Heart left ventricle (tissue), 16 donors: Measurements from ENCODE around the gene SIRPB2. TPM values are rescaled to one million over a fixed set of nuclear protein-coding genes. Genes with fewer than 3 reads are reported as not detected.

Experiments used
- ATAC-seq, 4 donors: fragments of 200-7000 bp; cut with Tn5 transposase; one replicate each; pipeline ENCODE4 v1.9.1; 2020 to 2022; ENCODE audit warnings: moderate library complexity in 4 of 4, mild to moderate bottlenecking in 3 of 4, moderate number of reproducible peaks in 1 of 4
- DNase-seq, 5 donors: peaks; one replicate each; pipeline ENCODE4 v3.0.0-alpha.2; 2020
- H3K27ac ChIP-seq, 12 donors: fragments of 200-600 bp; sonication (generic) in 4 of 12; one replicate each; pipeline versions ENCODE4 v1.5.0 to v1.8.0; 2016 to 2022; ENCODE audit warnings: mild to moderate bottlenecking in 2 of 12
- H3K27me3 ChIP-seq, 9 donors: fragments of 200-600 bp; sonication (generic) in 2 of 9; one replicate each; pipeline versions ENCODE4 v1.5.1 to v1.8.0; 2016 to 2022; ENCODE audit warnings: mild to moderate bottlenecking in 3 of 9
- H3K36me3 ChIP-seq, 9 donors: fragments of 200-600 bp; sonication (generic) in 2 of 9; one replicate each; pipeline versions ENCODE4 v1.5.0 to v1.8.0; 2018 to 2022; ENCODE audit warnings: mild to moderate bottlenecking in 2 of 9
- H3K4me1 ChIP-seq, 12 donors: fragments of 200-600 bp; sonication (generic) in 4 of 12; one replicate each; pipeline versions ENCODE4 v1.5.0 to v1.8.0; 2016 to 2022; ENCODE audit warnings: mild to moderate bottlenecking in 3 of 12
- H3K4me3 ChIP-seq, 12 donors: fragments of 200-600 bp; sonication (generic) in 4 of 12; one replicate each; pipeline versions ENCODE4 v1.5.0 to v1.8.0; 2017 to 2022; ENCODE audit warnings: mild to moderate bottlenecking in 9 of 12, moderate library complexity in 4 of 12
- H3K9me3 ChIP-seq, 12 donors: fragments of 200-600 bp; sonication (generic) in 4 of 12; one replicate each; pipeline versions ENCODE4 v1.5.0 to v1.8.0; 2016 to 2022; ENCODE audit warnings: mild to moderate bottlenecking in 1 of 12
- CTCF ChIP-seq, 12 donors: fragments of 200-600 bp; sonication (generic) in 4 of 12; IDR thresholded peaks; one replicate each; pipeline versions ENCODE4 v1.5.0 to v1.8.0; 2018 to 2022; ENCODE audit warnings: antibody characterized with exemption in 12 of 12, mild to moderate bottlenecking in 5 of 12
- POLR2A ChIP-seq, 2 donors: fragments of 450-650 bp; IDR thresholded peaks; one replicate each; pipeline ENCODE4 v1.6.1; 2017; ENCODE audit warnings: antibody characterized with exemption in 2 of 2, mild to moderate bottlenecking in 2 of 2, moderate library complexity in 2 of 2
- WGBS, 4 donors: extraction: QIAGEN DNeasy Blood & Tissue Kit in 2 of 4; methylation state at CpG; one replicate each; pipeline versions ENCODE4 v1.1.5 to v1.1.7; 2013 to 2018; 5-methylcytosine and 5-hydroxymethylcytosine counted together
- intact Hi-C, 10 donors: fragments of 100-400 bp; cut with DNase I; formaldehyde crosslinking; loops; one replicate each; pipeline versions ENCODE4 v1.11.1 to v1.14.2; 2022
- polyA plus RNA-seq, 2 donors: library from polyadenylated mRNA; stranded (reverse); fragments of 200-250 nt; gene quantifications; one replicate each; pipeline ENCODE4 v1.2.3, GENCODE V29; 2013
- total RNA-seq, 9 donors: library from RNA; depleted of rRNA in 2 of 9; stranded (reverse); fragments of >200 nt in 2 of 9; fragmentation: NEBNext Ultra II Directional in 3 of 9; extraction: Animal tissue kit (Norgen Biotek cat#: 25700) in 3 of 9; gene quantifications; one replicate each; pipeline versions ENCODE4 v1.1.0 to v1.2.4, GENCODE V29; 2016 to 2023
- donor health status: ischemic (EF 13 %, LVEDD 7.1; RV severe dilation, severe dysfunction).
- donor health status: healthy with polysubstance abuse.
- donor health status: DM: no; HTN: yes; CAD: no.
- donor health status: DM: no; HTN: no; CAD: no.
- donor health status: ischemic (EF 25% LVEDD 6.9; RV normal size, moderate dysfunction).
- donor health status: ischemic (EF 25% LVEDD 5.7; RV mildly dilated, moderate dysfunction).
- donor health status: healthy.
- donor health status: DM: yes; HTN: yes; CAD: no.
- donor health status: ischemic (EF 35%, LVEDD 5.7; RV mildly dilated, moderate dysfunction).
- donor health status: nonischemic (EF 11% LVEDD 7.7; RV severe dilation, severe dysfunction).
- donor health status: DM: yes; HTN: yes; CAD: no.
- donor health status: PGD.
- donor health status: ischemic (EF 29% LVEDD 5.4; RV normal size, mild dysfunction).
- donor health status: nonischemic (EF 23%, LVEDD 6.1; RV moderate dilation, normal function).

Gene SIRPB2
- total and polyA plus RNA-seq, 11 donors: 0.74 to 11.9 (median 2.1) TPM

- ATAC-seq: no peak
- no peak for TF ChIP-seq POLR2A (IDR thresholded peaks at IDR 0.05)
- no peak for TF ChIP-seq CTCF (IDR thresholded peaks at IDR 0.05)
- Histone ChIP-seq H3K36me3 (no peaks in the 10 kb centered on the region), H3K4me3 (no peak overlapping the region), H3K4me1 (peaks cover 0 to 9% (median 0%) of the 10 kb centered on the region in 12 donors), H3K27ac (no peak overlapping the region), H3K9me3 (peaks cover 0 to 11% (median 0%) of the 10 kb centered on the region in 12 donors), H3K27me3 (no peaks in the 10 kb centered on the region)
- WGBS, 4 donors: 49 to 75% (median 59%) methylated on average over 4 of the region's 4 CpGs
- intact Hi-C loops: no loop called here
- DNase-seq: no peak
These were observed 32.8 kb upstream of the SIRPB2 start for GRCh38 chr20:1524004-1524403.

GRCh38 chr20:1517010-1517409 lies 25.8 kb upstream of the SIRPB2 start:
- Histone ChIP-seq H3K4me3 (no peak overlapping the region), H3K9me3 (peaks cover 0 to 7% (median 0%) of the 10 kb centered on the region in 12 donors), H3K36me3 (no peaks in the 10 kb centered on the region), H3K27ac (no peak overlapping the region), H3K4me1 (no peaks in the 10 kb centered on the region), H3K27me3 (peaks cover 0 to 10% (median 0%) of the 10 kb centered on the region in 9 donors)
- ATAC-seq (no peak), DNase-seq (no peak)
- 68 to 73% (median 70%) methylated on average over 5 of the region's 5 CpGs for WGBS, 4 donors
- TF ChIP-seq CTCF (IDR thresholded peaks at IDR 0.05) (no peak), POLR2A (IDR thresholded peaks at IDR 0.05) (no peak)
- intact Hi-C loops: no loop called here

GRCh38 chr20:1513801-1514200 lies 22.6 kb upstream of the SIRPB2 start:
- Histone ChIP-seq H3K36me3 (no peaks in the 10 kb centered on the region), H3K27ac (no peak overlapping the region), H3K4me3 (no peak overlapping the region), H3K27me3 (peaks cover 0 to 10% (median 0%) of the 10 kb centered on the region in 9 donors), H3K9me3 (peaks cover 0 to 7% (median 0%) of the 10 kb centered on the region in 12 donors), H3K4me1 (peaks cover 0 to 4% (median 0%) of the 10 kb centered on the region in 12 donors)
- no peak for ATAC-seq
- WGBS, 4 donors: 69 to 77% (median 74%) methylated on average over 1 of the region's 1 CpG
- intact Hi-C loops: no loop called here
- no peak for TF ChIP-seq POLR2A (IDR thresholded peaks at IDR 0.05)
- TF ChIP-seq CTCF (IDR thresholded peaks at IDR 0.05): no peak
- no peak for DNase-seq

- H3K36me3 ChIP-seq: no peaks in the 10 kb centered on the region
- peak in 1 of 4 donors; percentile 52 for ATAC-seq
- DNase-seq: no peak
- TF ChIP-seq POLR2A (IDR thresholded peaks at IDR 0.05) (no peak), CTCF (IDR thresholded peaks at IDR 0.05) (peak in 6 of 12 donors; percentile 15 to 40 (median 24))
- no peak overlapping the region for H3K4me3 ChIP-seq
- H3K9me3 ChIP-seq: peaks cover 0 to 7% (median 0%) of the 10 kb centered on the region in 12 donors
- WGBS, 4 donors: 31 to 36% (median 35%) methylated on average over 9 of the region's 9 CpGs
- H3K27me3 ChIP-seq: peaks cover 0 to 6% (median 0%) of the 10 kb centered on the region in 9 donors
- intact Hi-C loops: no loop called here
- H3K4me1 ChIP-seq: peaks cover 0 to 4% (median 0%) of the 10 kb centered on the region in 12 donors
- no peak overlapping the region for H3K27ac ChIP-seq
These were observed 18.0 kb upstream of the SIRPB2 start for GRCh38 chr20:1509237-1509636.
